ENCODE results near the gene PRSS56. TPM values are rescaled to one million over a fixed set of nuclear protein-coding genes. Genes with fewer than 3 reads are reported as not detected.
"Not testable (repeated sequence)": the region's sequence is repeated elsewhere in the genome, so short reads cannot be mapped to it uniquely, and the experiment has no call there.

PRSS56 gene
- total and polyA plus RNA-seq, 3 donors from 2014 or later, result 0.86 to 1.2 (median 0.87) TPM

DNA sequence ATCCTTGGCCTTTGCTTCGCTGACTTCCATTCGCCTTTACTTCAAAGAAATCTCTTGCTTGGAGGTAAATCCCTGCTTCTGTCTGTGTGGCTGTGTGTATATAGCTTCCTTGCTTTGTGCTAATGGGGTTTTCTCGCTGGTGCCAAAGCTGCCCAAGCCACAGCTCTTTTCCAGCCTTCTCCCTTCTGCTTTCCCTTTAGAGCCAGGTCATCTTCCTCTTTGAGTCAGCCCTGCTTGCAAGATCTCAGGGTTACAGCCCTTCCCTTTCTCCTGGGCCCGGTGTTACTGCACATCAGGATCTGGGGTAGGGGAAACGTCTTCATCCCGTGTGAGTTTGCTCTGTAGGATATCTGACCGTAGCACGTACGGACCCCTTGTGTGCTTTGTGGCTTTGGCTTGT is 49.4 kb downstream of the PRSS56 start:
- Histone ChIP-seq H3K9me3 (no peaks in the 10 kb centered on the region), H3K27ac (no peak overlapping the region), H3K4me1 (no peaks in the 10 kb centered on the region), H3K27me3 (no peaks in the 10 kb centered on the region), H3K36me3 (ENCODE audit: low read depth, missing control alignments) (peaks cover 3% of the 10 kb centered on the region), H3K4me3 (no peak overlapping the region)
- WGBS, 2 donors, result 92 to 93% methylated on average over 9 of the region's 9 CpGs
- intact Hi-C loops (cut with DNase I; ENCODE audit: low total_unique reads), result no loop called here
- no peak for TF ChIP-seq POLR2A (IDR thresholded peaks at IDR 0.05)
- TF ChIP-seq, protein P1, sequence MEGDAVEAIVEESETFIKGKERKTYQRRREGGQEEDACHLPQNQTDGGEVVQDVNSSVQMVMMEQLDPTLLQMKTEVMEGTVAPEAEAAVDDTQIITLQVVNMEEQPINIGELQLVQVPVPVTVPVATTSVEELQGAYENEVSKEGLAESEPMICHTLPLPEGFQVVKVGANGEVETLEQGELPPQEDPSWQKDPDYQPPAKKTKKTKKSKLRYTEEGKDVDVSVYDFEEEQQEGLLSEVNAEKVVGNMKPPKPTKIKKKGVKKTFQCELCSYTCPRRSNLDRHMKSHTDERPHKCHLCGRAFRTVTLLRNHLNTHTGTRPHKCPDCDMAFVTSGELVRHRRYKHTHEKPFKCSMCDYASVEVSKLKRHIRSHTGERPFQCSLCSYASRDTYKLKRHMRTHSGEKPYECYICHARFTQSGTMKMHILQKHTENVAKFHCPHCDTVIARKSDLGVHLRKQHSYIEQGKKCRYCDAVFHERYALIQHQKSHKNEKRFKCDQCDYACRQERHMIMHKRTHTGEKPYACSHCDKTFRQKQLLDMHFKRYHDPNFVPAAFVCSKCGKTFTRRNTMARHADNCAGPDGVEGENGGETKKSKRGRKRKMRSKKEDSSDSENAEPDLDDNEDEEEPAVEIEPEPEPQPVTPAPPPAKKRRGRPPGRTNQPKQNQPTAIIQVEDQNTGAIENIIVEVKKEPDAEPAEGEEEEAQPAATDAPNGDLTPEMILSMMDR (IDR thresholded peaks at IDR 0.05), result no peak
- DNase-seq, result no peak

DNA sequence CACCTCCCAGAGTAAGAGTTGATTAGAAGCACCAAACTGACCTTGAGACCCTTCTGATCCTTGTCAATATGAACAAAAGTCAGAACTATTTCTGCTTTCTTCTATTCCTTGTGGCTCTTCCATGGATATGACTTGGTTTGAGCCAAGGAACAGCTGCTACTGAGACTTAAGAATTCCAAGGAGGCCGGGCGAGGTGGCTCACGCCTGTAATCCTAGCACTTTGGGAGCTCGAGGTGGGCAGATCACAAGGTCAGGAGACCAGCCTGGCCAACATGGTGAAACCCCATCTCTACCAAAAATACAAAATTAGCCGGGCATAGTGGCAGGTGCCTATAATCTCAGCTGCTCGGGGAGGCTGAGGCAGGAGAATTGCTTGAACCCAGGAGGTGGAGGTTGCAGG is 50.3 kb downstream of the PRSS56 start:
- WGBS, 2 donors, result 85 to 92% methylated on average over 6 of the region's 6 CpGs

GRCh38 chr2:232571026-232571474 is 50.9 kb downstream of the PRSS56 start:
- no peak for DNase-seq
- no peak overlapping the region for H3K27ac ChIP-seq
- H3K9me3 ChIP-seq, result no peaks in the 10 kb centered on the region
- intact Hi-C loops (cut with DNase I; ENCODE audit: low total_unique reads), result no loop called here
- WGBS, 2 donors, result 65 to 69% methylated on average over 7 of the region's 7 CpGs
- H3K4me1 ChIP-seq, result no peaks in the 10 kb centered on the region
- TF ChIP-seq POLR2A (IDR thresholded peaks at IDR 0.05), result no peak
- TF ChIP-seq, protein P1 (IDR thresholded peaks at IDR 0.05), result no peak
- H3K4me3 ChIP-seq, result no peak overlapping the region
- H3K36me3 ChIP-seq (ENCODE audit: low read depth, missing control alignments), result no peaks in the 10 kb centered on the region
- no peaks in the 10 kb centered on the region for H3K27me3 ChIP-seq

More for the DNA sequence above, 50.3 kb downstream of the PRSS56 start:
- H3K27me3 ChIP-seq; H3K27ac ChIP-seq; H3K4me3 ChIP-seq; H3K4me1 ChIP-seq; H3K36me3 ChIP-seq (ENCODE audit: low read depth, missing control alignments); H3K9me3 ChIP-seq; intact Hi-C loops (cut with DNase I; ENCODE audit: low total_unique reads); DNase-seq: not testable (repeated sequence)

GRCh38 chr2:232573042-232573441 is 52.9 kb downstream of the PRSS56 start:
- Histone ChIP-seq H3K27me3 (no peaks in the 10 kb centered on the region), H3K4me3 (no peak overlapping the region), H3K4me1 (no peaks in the 10 kb centered on the region), H3K9me3 (no peaks in the 10 kb centered on the region), H3K27ac (no peak overlapping the region), H3K36me3 (ENCODE audit: low read depth, missing control alignments) (no peaks in the 10 kb centered on the region)
- intact Hi-C loops (cut with DNase I; ENCODE audit: low total_unique reads), result no loop called here
- TF ChIP-seq, protein P1 (IDR thresholded peaks at IDR 0.05), result no peak
- TF ChIP-seq POLR2A (IDR thresholded peaks at IDR 0.05), result no peak
- no peak for DNase-seq

DNA sequence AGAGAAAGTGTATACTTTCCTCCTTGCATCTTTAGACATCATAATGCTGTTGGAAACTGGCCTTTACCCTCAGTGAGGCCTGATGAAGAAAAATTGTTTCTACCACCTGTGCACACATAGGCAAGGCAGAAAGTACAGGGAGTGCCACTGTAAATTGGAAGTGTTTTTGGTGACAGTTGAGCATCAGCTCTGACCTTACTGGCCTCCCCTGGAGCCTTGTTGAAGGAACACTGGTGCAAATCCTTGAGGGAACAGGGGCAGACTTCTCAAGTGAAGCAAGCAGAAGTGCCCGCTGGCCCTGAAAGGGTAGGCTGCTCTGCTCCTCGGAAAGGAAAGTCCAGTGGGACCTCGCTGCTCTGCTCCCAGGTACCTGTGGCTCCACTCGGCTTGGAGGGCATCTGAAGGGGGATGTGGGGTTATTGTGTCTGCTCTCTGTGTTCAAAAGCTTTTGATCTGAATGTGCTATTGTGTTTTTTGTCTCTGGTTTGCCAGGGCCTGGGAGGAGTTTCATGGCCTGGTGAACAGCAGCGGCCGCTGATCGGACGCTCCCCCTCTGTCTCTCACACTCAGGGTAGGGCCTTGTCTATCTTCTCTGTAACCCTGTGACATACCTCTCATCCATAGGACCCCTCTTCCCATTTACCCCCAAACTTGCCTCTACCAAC is 53.7 kb downstream of the PRSS56 start:
- no peaks in the 10 kb centered on the region for H3K4me1 ChIP-seq
- no peak overlapping the region for H3K4me3 ChIP-seq
- H3K36me3 ChIP-seq (ENCODE audit: low read depth, missing control alignments), result no peaks in the 10 kb centered on the region
- no peaks in the 10 kb centered on the region for H3K9me3 ChIP-seq
- no peaks in the 10 kb centered on the region for H3K27me3 ChIP-seq
- intact Hi-C loops (cut with DNase I; ENCODE audit: low total_unique reads), result no loop called here
- TF ChIP-seq, protein P1 (IDR thresholded peaks at IDR 0.05), result no peak
- TF ChIP-seq POLR2A (IDR thresholded peaks at IDR 0.05), result no peak
- no peak for DNase-seq
- WGBS, 2 donors, result 87 to 92% methylated on average over 8 of the region's 8 CpGs
- H3K27ac ChIP-seq, result no peak overlapping the region

Data from testis (tissue), 3 donors.